ENCODE data around the gene PLSCR1.
A peak's percentile ranks its signal among the peaks of the same experiment; 100 is the strongest.
"Not testable (repeated sequence)": the region's sequence is repeated elsewhere in the genome, so short reads cannot be mapped to it uniquely, and the experiment has no call there.

The PLSCR1 gene

DNA sequence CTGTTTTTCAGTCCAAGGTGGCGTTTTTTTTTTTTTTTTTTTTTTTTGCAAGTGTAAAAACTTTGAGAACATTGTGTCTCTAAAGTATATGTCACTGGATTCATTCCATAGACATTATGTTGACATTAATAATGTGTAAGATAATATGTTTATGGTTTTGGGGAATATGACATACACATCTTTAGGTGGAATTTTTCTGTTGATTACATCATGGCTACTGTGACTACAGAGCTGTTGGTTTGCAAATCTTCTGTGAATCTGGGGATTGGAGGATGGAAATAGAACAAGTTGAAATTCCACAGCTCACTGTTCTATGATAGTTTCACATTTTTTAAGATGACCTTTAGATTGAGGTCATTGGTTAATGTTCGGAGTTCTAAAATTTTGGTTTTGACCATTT lies 50.6 kb downstream of the PLSCR1 start:
- no peaks in the 10 kb centered on the region for H3K27me3 ChIP-seq (ENCODE audit: control insufficient read depth, insufficient read depth, low read length)
- no peaks in the 10 kb centered on the region for H3K9me3 ChIP-seq (ENCODE audit: control insufficient read depth, insufficient read depth, low read length)
- no peak overlapping the region for H3K4me3 ChIP-seq (ENCODE audit: low read depth, low read length)
- H3K9ac ChIP-seq (ENCODE audit: low read depth, low read length), result no peak overlapping the region
- H3K36me3 ChIP-seq (ENCODE audit: control insufficient read depth, insufficient read depth, low read length), result no peaks in the 10 kb centered on the region
- H3K4me1 ChIP-seq (ENCODE audit: control insufficient read depth, insufficient read depth, low read length), result peaks cover 3% of the 10 kb centered on the region

DNA sequence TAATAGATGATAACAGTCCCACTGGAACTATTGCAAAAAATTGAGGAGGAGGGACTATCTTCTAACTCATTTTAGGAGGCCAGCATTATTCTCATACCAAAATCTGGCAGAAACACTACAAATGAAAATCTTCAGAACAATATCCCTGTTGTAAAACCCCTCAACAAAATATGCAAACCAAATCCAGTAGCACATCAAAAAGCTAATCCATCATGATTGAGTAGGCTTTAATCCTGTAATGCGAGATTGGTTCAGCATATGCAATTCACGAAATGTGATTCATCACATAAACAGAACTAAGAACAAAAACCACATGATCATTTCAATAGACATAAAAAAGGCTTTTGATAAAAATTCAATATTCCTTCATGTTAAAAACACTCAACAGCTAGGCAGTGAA lies 51.2 kb downstream of the PLSCR1 start:
- Histone ChIP-seq H3K4me1 (ENCODE audit: control insufficient read depth, insufficient read depth, low read length) (peaks cover 3% of the 10 kb centered on the region), H3K9ac (ENCODE audit: low read depth, low read length) (no peak overlapping the region), H3K36me3 (ENCODE audit: control insufficient read depth, insufficient read depth, low read length) (no peaks in the 10 kb centered on the region), H3K4me3 (ENCODE audit: low read depth, low read length) (no peak overlapping the region), H3K27me3 (ENCODE audit: control insufficient read depth, insufficient read depth, low read length) (no peaks in the 10 kb centered on the region), H3K9me3 (ENCODE audit: control insufficient read depth, insufficient read depth, low read length) (no peaks in the 10 kb centered on the region)

DNA sequence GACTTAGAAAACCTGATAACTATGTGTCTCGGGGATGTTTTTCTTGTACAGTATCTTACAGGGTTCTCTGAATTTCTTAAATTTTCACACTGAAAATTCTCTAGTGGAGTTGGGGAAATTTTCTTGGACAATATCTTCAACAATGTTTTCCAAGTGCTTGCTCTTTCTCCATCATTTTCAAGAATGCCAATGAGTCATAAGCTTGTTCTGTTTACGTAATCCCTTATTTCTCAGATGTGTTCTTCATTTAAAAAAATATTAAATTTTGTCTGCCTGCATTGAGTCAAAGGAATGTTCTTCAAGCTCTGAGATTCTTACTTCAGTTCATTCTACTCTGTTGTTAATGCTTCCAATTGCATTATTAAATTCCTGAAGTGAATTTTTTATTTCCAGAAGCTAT lies 53.1 kb downstream of the PLSCR1 start:
- Histone ChIP-seq H3K9ac (ENCODE audit: low read depth, low read length) (no peak overlapping the region), H3K4me1 (ENCODE audit: control insufficient read depth, insufficient read depth, low read length) (peaks cover 3% of the 10 kb centered on the region), H3K4me3 (ENCODE audit: low read depth, low read length) (no peak overlapping the region), H3K27me3 (ENCODE audit: control insufficient read depth, insufficient read depth, low read length) (no peaks in the 10 kb centered on the region), H3K9me3 (ENCODE audit: control insufficient read depth, insufficient read depth, low read length) (no peaks in the 10 kb centered on the region), H3K36me3 (ENCODE audit: control insufficient read depth, insufficient read depth, low read length) (no peaks in the 10 kb centered on the region)

DNA sequence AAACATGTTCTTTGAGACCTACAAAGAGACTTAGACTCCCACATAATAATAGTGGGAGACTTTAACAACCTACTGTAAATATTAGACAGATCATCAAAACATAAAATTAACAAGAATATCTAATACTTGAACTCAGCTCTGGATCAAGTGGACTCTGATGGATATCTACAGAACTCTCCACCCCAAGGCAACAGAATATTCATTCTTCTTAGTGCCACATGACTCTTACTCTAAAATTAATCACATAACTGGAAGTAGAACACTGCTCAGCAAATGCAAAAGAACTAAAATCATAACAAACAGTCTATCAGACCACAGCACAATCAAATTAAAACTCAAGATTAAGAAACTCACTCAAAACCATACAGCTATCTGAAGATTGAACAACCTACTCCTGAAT lies 59.1 kb downstream of the PLSCR1 start:
- no peaks in the 10 kb centered on the region for H3K27me3 ChIP-seq (ENCODE audit: control insufficient read depth, insufficient read depth, low read length)
- no peak overlapping the region for H3K4me3 ChIP-seq (ENCODE audit: low read depth, low read length)
- no peaks in the 10 kb centered on the region for H3K4me1 ChIP-seq (ENCODE audit: control insufficient read depth, insufficient read depth, low read length)
- no peaks in the 10 kb centered on the region for H3K9me3 ChIP-seq (ENCODE audit: control insufficient read depth, insufficient read depth, low read length)
- no peak overlapping the region for H3K9ac ChIP-seq (ENCODE audit: low read depth, low read length)
- no peaks in the 10 kb centered on the region for H3K36me3 ChIP-seq (ENCODE audit: control insufficient read depth, insufficient read depth, low read length)

DNA sequence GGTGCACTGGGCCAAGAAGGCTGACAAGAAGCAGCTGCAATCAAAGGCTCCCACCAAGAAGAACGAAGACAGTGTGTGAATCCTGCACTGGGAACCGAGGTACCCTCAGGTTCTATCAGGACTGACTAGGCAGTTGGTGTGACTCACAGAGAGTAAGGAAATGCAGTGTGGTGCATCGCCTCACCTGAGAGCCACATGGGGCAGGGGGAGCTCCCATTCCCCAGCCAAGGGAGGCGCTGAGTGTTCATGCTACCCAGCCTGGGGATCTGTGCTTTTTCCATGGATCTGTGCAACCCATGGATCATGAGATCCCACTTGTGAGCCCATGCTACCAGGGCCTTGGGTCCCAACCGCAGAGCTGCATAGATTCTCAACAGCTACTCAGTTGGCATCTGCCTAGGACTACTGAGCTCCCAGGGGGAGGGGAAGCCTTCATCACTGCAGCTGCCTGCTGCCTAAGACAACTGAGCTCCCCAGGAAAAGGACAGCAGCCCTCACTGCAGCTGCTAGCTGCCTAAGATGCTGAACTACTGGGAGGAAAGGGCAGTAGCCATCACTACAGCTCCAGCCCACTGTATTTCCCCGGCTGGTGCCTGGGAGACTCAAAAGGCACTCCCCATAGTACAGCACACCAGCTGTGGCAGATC lies 68.2 kb downstream of the PLSCR1 start:
- Histone ChIP-seq H3K9me3 (ENCODE audit: control insufficient read depth, insufficient read depth, low read length) (no peaks in the 10 kb centered on the region), H3K4me3 (ENCODE audit: low read depth, low read length) (no peak overlapping the region), H3K36me3 (ENCODE audit: control insufficient read depth, insufficient read depth, low read length) (no peaks in the 10 kb centered on the region), H3K9ac (ENCODE audit: low read depth, low read length) (no peak overlapping the region), H3K27me3 (ENCODE audit: control insufficient read depth, insufficient read depth, low read length) (no peaks in the 10 kb centered on the region), H3K4me1 (ENCODE audit: control insufficient read depth, insufficient read depth, low read length) (peaks cover 3% of the 10 kb centered on the region)

DNA sequence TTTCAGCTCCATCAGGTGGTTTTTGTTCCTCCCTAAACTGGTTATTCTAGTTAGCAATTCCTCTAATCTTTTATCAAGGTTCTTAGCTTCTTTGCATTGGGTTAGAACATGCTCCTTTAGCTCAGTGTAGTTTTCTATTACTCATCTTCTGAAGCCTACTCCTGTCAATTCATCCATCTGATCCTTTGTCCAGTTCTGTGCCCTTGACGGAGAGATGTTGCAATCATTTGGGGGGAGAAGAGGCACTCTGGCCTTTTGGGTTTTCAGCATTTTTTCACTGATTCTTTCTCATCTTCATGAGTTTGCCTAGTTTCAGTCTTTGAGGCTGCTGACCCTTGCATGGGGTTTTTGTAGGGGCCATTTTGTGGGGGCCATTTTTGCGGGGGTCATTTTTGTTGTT lies 69.4 kb downstream of the PLSCR1 start:
- not testable (repeated sequence) for H3K36me3 ChIP-seq (ENCODE audit: control insufficient read depth, insufficient read depth, low read length); H3K4me1 ChIP-seq (ENCODE audit: control insufficient read depth, insufficient read depth, low read length); H3K4me3 ChIP-seq (ENCODE audit: low read depth, low read length); H3K9me3 ChIP-seq (ENCODE audit: control insufficient read depth, insufficient read depth, low read length); H3K9ac ChIP-seq (ENCODE audit: low read depth, low read length); H3K27me3 ChIP-seq (ENCODE audit: control insufficient read depth, insufficient read depth, low read length)

DNA sequence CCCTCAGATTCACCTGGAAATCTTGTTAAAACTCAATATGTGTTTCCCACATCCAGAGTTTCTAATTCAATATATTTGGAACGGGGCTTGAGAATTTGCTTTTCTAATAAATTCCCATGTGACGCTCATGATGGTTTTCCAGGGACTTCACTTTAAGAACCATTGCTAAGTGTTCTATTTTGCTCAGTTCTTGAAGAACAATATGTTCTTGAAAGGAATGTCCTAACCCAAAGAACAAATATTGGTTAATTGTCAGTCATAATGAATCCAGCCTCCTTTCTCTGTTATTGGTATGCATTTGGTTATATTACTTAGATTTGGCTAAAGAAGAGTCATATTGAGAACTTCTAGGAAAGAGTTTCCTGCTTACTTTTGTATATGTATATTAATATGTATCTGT lies 70.7 kb downstream of the PLSCR1 start:
- no peak overlapping the region for H3K9ac ChIP-seq (ENCODE audit: low read depth, low read length)
- no peak overlapping the region for H3K4me3 ChIP-seq (ENCODE audit: low read depth, low read length)
- H3K9me3 ChIP-seq (ENCODE audit: control insufficient read depth, insufficient read depth, low read length), result no peaks in the 10 kb centered on the region
- H3K4me1 ChIP-seq (ENCODE audit: control insufficient read depth, insufficient read depth, low read length), result peaks cover 8% of the 10 kb centered on the region
- H3K36me3 ChIP-seq (ENCODE audit: control insufficient read depth, insufficient read depth, low read length), result no peaks in the 10 kb centered on the region
- no peaks in the 10 kb centered on the region for H3K27me3 ChIP-seq (ENCODE audit: control insufficient read depth, insufficient read depth, low read length)

DNA sequence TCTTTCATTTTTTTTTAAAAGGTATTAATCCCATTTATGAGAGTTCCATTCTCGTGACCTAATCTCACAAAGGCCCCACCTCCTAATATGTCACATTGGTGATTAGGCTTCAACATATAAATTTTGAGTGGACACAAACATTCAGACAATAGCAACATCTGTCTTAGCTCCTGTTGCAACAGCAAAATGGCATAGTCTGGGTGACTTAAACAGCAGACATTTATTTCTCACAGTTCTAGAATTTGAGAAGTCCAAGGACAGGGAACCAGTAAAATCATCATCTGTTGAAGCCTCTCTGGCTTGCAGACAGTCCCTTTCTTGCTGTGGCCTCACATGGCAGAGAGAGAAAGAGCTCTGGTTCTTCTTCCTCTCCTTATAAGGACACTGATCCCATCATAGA lies 71.8 kb downstream of the PLSCR1 start:
- Histone ChIP-seq H3K36me3 (ENCODE audit: control insufficient read depth, insufficient read depth, low read length) (no peaks in the 10 kb centered on the region), H3K9me3 (ENCODE audit: control insufficient read depth, insufficient read depth, low read length) (no peaks in the 10 kb centered on the region), H3K4me3 (ENCODE audit: low read depth, low read length) (no peak overlapping the region), H3K9ac (ENCODE audit: low read depth, low read length) (no peak overlapping the region), H3K27me3 (ENCODE audit: control insufficient read depth, insufficient read depth, low read length) (no peaks in the 10 kb centered on the region), H3K4me1 (ENCODE audit: control insufficient read depth, insufficient read depth, low read length) (peaks cover 8% of the 10 kb centered on the region)

DNA sequence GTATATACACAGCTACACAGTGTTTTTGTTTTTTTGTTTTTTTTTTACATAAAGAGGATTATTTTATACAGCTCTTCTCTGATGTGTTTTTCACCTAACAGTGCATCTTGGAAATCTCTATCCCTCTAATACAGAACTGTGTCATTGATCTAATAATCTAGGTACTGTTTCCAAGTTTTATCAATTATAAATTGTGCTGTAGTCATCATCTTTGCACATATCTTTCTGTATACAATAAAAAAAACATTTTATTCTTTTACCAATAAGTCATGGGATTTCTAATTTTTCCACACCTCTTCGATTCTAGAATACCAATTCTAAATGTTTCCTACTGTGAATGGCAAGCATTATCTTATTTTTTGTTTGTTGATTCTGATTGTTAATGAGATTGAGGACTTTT lies 73.4 kb downstream of the PLSCR1 start:
- H3K9me3 ChIP-seq (ENCODE audit: control insufficient read depth, insufficient read depth, low read length), result no peaks in the 10 kb centered on the region
- H3K4me1 ChIP-seq (ENCODE audit: control insufficient read depth, insufficient read depth, low read length), result peaks cover 4% of the 10 kb centered on the region
- H3K27me3 ChIP-seq (ENCODE audit: control insufficient read depth, insufficient read depth, low read length), result no peaks in the 10 kb centered on the region
- H3K9ac ChIP-seq (ENCODE audit: low read depth, low read length), result no peak overlapping the region
- H3K36me3 ChIP-seq (ENCODE audit: control insufficient read depth, insufficient read depth, low read length), result no peaks in the 10 kb centered on the region
- no peak overlapping the region for H3K4me3 ChIP-seq (ENCODE audit: low read depth, low read length)

DNA sequence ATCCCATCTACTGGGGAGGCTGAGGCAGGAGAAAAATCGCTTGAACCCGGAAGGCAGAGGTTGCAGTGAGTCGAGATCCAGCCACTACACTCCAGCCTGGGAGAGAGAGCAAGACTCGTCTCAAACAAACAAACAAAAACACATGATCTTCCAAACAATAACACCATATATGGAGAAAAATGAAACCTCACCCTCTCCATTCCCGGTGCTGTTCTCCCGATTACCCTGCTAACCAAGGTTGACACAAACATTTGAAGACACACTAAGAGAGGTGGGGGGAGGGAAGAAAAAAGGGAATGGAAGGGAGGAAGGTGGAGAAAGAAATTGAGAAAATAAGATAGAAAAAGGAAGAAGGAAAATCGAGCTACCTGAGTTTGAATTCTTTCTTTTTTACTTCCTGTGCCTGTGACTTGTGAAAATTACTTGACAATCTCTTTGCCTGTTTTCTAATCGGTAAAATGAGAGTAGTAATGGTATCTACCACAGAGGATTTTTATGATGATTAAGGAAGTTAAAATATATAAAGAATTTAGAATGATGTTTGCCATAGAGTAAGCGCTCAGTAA lies 73.9 kb downstream of the PLSCR1 start:
- H3K9ac ChIP-seq (ENCODE audit: low read depth, low read length), result no peak overlapping the region
- no peak overlapping the region for H3K4me3 ChIP-seq (ENCODE audit: low read depth, low read length)
- no peaks in the 10 kb centered on the region for H3K9me3 ChIP-seq (ENCODE audit: control insufficient read depth, insufficient read depth, low read length)
- no peaks in the 10 kb centered on the region for H3K36me3 ChIP-seq (ENCODE audit: control insufficient read depth, insufficient read depth, low read length)
- H3K4me1 ChIP-seq (ENCODE audit: control insufficient read depth, insufficient read depth, low read length), result peaks cover 4% of the 10 kb centered on the region
- H3K27me3 ChIP-seq (ENCODE audit: control insufficient read depth, insufficient read depth, low read length), result no peaks in the 10 kb centered on the region

DNA sequence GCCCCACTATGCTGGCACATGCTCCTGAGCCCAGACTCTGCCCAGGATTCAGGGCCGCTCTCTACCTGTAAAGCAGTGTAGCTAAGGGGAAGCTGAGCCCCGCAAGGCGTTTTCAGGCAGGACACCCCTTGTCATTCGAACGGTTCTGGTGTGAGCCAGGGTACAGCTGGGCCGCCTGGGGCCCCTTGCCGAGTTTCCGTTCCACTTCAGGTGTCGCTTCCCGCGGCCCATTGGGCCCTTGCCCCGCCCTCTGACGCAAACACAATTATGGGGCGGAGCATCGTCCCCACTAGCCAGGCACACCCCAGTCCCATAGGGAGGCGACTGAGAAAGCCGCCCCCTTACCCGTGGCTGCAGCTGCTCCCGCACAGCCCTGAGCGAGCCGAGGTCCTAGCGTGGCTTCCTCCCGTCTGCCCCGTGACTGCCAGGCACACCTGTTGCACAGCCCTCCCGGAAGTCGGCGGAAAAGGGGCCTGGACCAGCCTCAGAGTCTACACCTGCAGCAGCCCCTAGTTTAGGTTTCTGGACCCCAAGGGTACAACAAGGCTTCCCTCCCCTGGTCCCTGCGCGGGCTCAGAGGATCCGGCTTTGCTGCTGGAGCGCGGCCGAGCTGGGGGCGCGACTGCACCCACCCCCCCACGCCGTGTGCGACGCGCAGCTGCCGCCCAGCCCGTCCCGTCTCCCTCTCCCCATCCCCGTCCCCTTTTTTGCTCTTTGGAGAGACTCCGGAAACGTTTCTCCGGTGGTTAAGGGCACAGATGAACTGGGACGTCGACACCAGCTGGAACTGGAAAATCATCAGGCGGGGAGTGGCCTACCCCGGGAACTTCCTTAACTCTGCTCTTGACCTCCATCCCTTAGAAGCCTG lies 75.0 kb downstream of the PLSCR1 start, which contains the start of gene PLSCR2:
PLSCR2 (minus strand) TSS at position 412 of the 868 bp plus-strand sequence. CDS start 9,657 bp downstream, outside the sequence.
- Histone ChIP-seq H3K4me1 (ENCODE audit: control insufficient read depth, insufficient read depth, low read length) (peaks cover 4% of the 10 kb centered on the region), H3K27me3 (ENCODE audit: control insufficient read depth, insufficient read depth, low read length) (no peaks in the 10 kb centered on the region), H3K4me3 (ENCODE audit: low read depth, low read length) (peak within 1 kb of the TSS; percentile 55), H3K9ac (ENCODE audit: low read depth, low read length) (peak within 1 kb of the TSS; percentile 16), H3K36me3 (ENCODE audit: control insufficient read depth, insufficient read depth, low read length) (no peaks in the 10 kb centered on the region), H3K9me3 (ENCODE audit: control insufficient read depth, insufficient read depth, low read length) (no peaks in the 10 kb centered on the region)

DNA sequence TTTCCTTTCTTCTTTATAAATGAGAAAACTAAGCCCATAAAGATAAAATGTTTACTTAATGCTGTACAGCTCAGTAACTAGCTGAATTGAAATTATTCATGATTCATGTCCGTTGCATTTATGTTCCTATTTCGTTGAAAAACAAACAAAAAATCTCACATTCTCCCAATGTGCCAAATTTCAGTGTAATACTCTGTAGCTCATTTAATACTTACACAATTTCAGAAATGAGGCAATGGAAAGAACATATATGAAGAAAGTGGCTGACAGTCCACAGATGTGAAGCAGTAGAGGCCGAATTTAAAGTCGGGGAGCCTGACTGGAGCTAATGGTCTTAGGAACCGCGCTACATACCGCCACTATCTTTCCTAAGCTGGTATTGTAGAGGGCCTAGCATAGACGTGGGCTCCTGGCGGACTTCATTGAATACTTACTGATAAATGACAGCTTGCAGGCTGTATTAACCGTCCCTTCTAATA lies 75.7 kb downstream of the PLSCR1 start:
- Histone ChIP-seq H3K27me3 (ENCODE audit: control insufficient read depth, insufficient read depth, low read length) (no peaks in the 10 kb centered on the region), H3K9me3 (ENCODE audit: control insufficient read depth, insufficient read depth, low read length) (no peaks in the 10 kb centered on the region), H3K4me3 (ENCODE audit: low read depth, low read length) (peak overlapping the region; percentile 55), H3K36me3 (ENCODE audit: control insufficient read depth, insufficient read depth, low read length) (no peaks in the 10 kb centered on the region), H3K9ac (ENCODE audit: low read depth, low read length) (no peak overlapping the region), H3K4me1 (ENCODE audit: control insufficient read depth, insufficient read depth, low read length) (peaks cover 4% of the 10 kb centered on the region)
